ENCODE data around the gene NEDD4L. TPM values are rescaled to one million over a fixed set of nuclear protein-coding genes. Genes with fewer than 3 reads are reported as not detected.

The NEDD4L gene
- total and polyA plus RNA-seq, 9 donors = 24.8 to 43.1 (median 34.0) TPM

DNA sequence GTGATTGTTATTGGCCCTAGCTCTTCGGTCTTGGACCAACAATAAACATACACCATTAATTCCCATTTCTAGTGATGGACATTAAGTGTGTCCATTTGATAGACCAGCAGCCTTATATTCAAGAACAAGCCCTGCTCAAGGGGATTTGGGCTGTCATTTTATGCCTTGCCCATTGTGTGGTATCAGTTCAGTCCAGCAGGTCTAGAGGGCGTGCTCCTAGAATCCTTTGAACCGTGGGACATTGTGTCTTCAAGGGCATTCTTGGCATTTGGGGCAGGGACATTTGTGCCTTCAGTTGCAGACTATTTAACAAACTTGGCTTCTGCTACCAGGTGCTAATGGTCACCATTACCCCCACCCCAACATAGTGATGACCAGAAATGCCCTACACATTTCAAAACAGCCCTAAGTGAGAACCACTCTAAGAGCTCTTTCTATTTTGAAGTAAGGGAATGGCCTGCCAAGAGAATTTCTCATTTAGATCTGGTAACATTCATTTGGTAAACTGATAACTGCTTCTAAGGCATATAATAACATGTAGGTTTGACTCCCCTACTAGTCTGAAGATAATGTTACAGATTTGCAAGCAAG, 300.1 kb downstream of the NEDD4L start:
- Histone ChIP-seq H3K27me3 (ENCODE audit: control insufficient read depth, insufficient read depth, low read length) (no peaks in the 10 kb centered on the region), H3K4me1 (ENCODE audit: control insufficient read depth, insufficient read depth, low read length) (peaks cover 28% of the 10 kb centered on the region), H3K36me3 (ENCODE audit: control insufficient read depth, insufficient read depth, low read length) (peaks cover 24% of the 10 kb centered on the region), H3K27ac (ENCODE audit: low read length) (peak overlapping the region; percentile 57), H3K4me3 (ENCODE audit: low read length) (no peak overlapping the region), H3K9me3 (replicated peaks; ENCODE audit: control insufficient read depth, low read depth, low read length) (no peaks in the 10 kb centered on the region)
- no peak for DNase-seq
- WGBS (ENCODE audit: insufficient coverage) = 94% methylated on average over 2 of the region's 3 CpGs

DNA sequence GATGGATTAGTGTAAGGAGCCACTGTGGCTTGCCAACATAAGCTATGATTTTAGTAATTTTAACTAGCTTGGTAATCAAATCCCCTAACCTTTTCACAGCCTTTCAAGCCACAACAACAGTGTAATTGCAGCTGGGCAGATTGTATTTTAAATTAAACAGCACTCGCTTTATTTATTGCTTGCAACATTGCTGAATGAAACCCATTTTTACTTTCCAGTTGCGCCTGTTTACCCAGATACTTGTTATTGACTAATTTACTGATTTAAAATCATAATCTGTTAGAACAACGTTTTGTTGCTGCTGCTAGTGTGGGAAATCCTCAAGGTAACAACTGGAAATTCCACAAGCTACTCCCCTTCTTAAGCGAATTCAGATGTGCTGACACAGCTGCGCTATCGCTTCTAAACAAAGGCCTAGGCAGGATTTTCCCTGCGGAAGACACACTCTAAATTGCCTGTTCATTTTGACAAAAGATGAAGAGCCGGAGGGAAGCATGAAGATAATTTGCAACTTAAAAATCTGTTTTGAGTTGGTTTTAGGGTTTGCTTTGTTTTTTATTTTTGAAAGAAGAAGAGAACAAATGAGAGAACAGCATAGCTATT, 300.9 kb downstream of the NEDD4L start:
- H3K9me3 ChIP-seq (replicated peaks; ENCODE audit: control insufficient read depth, low read depth, low read length) = no peaks in the 10 kb centered on the region
- peak; percentile 85 for DNase-seq
- peaks cover 23% of the 10 kb centered on the region for H3K4me1 ChIP-seq (ENCODE audit: control insufficient read depth, insufficient read depth, low read length)
- no CpG with 5 or more reads among the region's 8 CpGs for WGBS (ENCODE audit: insufficient coverage)
- no peak overlapping the region for H3K4me3 ChIP-seq (ENCODE audit: low read length)
- peaks cover 27% of the 10 kb centered on the region for H3K36me3 ChIP-seq (ENCODE audit: control insufficient read depth, insufficient read depth, low read length)
- H3K27ac ChIP-seq (ENCODE audit: low read length) = peak overlapping the region; percentile 57
- H3K27me3 ChIP-seq (ENCODE audit: control insufficient read depth, insufficient read depth, low read length) = no peaks in the 10 kb centered on the region

DNA sequence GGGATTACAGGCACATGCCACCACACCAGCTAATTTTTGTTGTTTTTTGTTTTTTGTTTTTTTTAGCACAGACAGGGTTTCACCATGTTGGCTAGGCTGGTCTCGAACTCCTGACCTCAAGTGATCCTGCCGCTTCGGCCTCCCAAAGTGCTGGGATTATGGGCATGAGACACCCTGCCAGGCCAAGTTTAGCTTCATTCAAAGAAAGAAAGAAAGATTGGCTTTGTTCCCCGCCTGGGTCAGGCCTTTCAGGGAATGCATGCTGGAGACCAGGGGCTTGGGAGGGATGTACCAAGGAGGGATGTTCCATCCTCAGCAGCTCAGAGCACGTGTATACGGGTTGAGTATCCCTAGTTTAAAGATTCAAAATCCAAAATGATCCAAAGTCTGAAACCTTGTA, 301.8 kb downstream of the NEDD4L start:
- Histone ChIP-seq H3K27me3 (ENCODE audit: control insufficient read depth, insufficient read depth, low read length) (no peaks in the 10 kb centered on the region), H3K27ac (ENCODE audit: low read length) (no peak overlapping the region), H3K9me3 (replicated peaks; ENCODE audit: control insufficient read depth, low read depth, low read length) (no peaks in the 10 kb centered on the region), H3K36me3 (ENCODE audit: control insufficient read depth, insufficient read depth, low read length) (peaks cover 31% of the 10 kb centered on the region), H3K4me3 (ENCODE audit: low read length) (no peak overlapping the region), H3K4me1 (ENCODE audit: control insufficient read depth, insufficient read depth, low read length) (peaks cover 23% of the 10 kb centered on the region)
- WGBS (ENCODE audit: insufficient coverage) = 87% methylated on average over 3 of the region's 6 CpGs
- no peak for DNase-seq

DNA sequence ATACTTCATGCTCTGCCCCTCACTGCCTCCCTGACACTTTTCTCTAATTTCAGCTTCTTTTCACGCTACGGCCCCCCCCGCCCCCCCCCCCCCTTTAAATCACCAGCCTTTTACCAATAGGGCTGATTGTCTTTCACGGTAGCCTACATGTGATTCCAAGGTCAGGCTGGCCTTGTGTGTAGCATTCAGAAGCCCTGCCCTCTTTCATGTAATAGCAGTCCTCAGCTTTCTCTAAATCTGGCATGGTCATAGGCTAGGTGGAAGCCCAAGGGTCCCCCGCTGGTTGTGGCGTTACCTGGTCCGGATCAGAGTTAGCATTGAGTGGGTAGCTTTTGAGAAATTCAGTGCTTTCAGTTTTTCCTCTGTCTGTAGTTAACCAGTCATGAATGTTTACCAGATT, 303.1 kb downstream of the NEDD4L start:
- Histone ChIP-seq H3K36me3 (ENCODE audit: control insufficient read depth, insufficient read depth, low read length) (peaks cover 27% of the 10 kb centered on the region), H3K4me3 (ENCODE audit: low read length) (no peak overlapping the region), H3K9me3 (replicated peaks; ENCODE audit: control insufficient read depth, low read depth, low read length) (no peaks in the 10 kb centered on the region), H3K27ac (ENCODE audit: low read length) (no peak overlapping the region), H3K4me1 (ENCODE audit: control insufficient read depth, insufficient read depth, low read length) (peaks cover 17% of the 10 kb centered on the region), H3K27me3 (ENCODE audit: control insufficient read depth, insufficient read depth, low read length) (no peaks in the 10 kb centered on the region)
- no peak for DNase-seq
- 65% methylated on average over 2 of the region's 7 CpGs for WGBS (ENCODE audit: insufficient coverage)

DNA sequence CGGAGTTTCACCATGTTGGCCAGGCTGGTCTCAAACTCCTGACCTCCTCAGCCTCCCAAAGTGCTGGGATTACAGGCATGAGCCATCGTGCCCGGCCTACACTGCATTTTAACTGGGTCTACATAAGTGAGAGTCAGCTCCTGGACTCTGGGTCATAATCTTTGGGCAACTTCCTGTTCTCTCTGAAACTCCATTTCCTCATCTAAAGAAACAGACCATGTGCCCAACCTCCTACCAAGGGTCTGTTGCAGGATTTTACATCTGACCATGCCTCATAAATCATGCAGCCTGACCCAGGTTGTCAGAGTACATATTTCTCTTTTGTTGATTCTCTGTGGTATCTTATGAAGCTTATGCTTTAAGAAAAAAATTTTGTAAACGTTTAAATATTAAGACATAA, 304.5 kb downstream of the NEDD4L start:
- Histone ChIP-seq H3K4me3 (ENCODE audit: low read length) (no peak overlapping the region), H3K36me3 (ENCODE audit: control insufficient read depth, insufficient read depth, low read length) (peaks cover 21% of the 10 kb centered on the region), H3K27ac (ENCODE audit: low read length) (no peak overlapping the region), H3K9me3 (replicated peaks; ENCODE audit: control insufficient read depth, low read depth, low read length) (no peaks in the 10 kb centered on the region), H3K4me1 (ENCODE audit: control insufficient read depth, insufficient read depth, low read length) (peaks cover 14% of the 10 kb centered on the region), H3K27me3 (ENCODE audit: control insufficient read depth, insufficient read depth, low read length) (no peaks in the 10 kb centered on the region)
- no peak for DNase-seq
- WGBS (ENCODE audit: insufficient coverage) = 91% methylated on average over 3 of the region's 4 CpGs

DNA sequence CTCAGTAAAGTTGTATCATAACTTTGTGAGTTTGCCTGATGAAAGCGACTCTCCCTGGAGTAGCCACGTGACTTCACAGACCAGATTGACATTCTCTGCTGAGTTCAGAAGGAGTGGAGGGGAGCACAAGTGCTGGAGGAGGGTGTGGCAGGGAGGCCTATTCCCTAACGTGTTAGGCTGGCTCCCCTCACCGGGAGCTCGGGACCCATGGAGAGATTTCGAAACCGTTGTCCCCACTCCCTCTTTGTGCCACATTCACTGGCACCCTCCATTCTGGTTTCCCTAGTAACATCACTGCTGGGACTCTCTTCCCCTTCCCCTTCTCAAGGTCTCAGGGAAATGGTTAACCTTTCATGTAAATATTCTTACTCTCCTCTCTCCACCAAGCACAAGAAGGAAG, 304.9 kb downstream of the NEDD4L start:
- H3K9me3 ChIP-seq (replicated peaks; ENCODE audit: control insufficient read depth, low read depth, low read length) = no peaks in the 10 kb centered on the region
- H3K27me3 ChIP-seq (ENCODE audit: control insufficient read depth, insufficient read depth, low read length) = no peaks in the 10 kb centered on the region
- 71% methylated on average over 1 of the region's 7 CpGs for WGBS (ENCODE audit: insufficient coverage)
- DNase-seq = no peak
- no peak overlapping the region for H3K27ac ChIP-seq (ENCODE audit: low read length)
- peaks cover 25% of the 10 kb centered on the region for H3K36me3 ChIP-seq (ENCODE audit: control insufficient read depth, insufficient read depth, low read length)
- H3K4me3 ChIP-seq (ENCODE audit: low read length) = no peak overlapping the region
- H3K4me1 ChIP-seq (ENCODE audit: control insufficient read depth, insufficient read depth, low read length) = peaks cover 12% of the 10 kb centered on the region

DNA sequence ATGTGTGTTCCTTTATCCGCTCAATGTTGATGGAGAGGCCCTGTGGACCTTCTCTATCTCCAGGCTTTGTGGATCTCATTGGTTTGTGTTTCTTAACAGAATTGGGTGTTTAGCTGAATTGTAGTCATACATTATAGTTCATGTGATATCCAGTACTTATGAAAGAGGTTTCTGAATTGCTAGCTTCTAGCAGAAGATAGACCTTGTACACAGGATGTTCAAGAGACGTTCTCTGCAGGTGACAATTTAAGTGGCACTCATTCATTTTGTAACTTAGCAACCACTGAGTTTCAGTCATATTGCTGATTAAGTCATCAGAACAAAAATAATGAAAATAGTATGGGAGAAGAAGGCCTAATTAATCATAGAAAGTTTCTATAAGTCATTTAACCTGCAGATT, 305.6 kb downstream of the NEDD4L start:
- WGBS (ENCODE audit: insufficient coverage) = no CpG with 5 or more reads among the region's 2 CpGs
- Histone ChIP-seq H3K36me3 (ENCODE audit: control insufficient read depth, insufficient read depth, low read length) (peaks cover 27% of the 10 kb centered on the region), H3K27me3 (ENCODE audit: control insufficient read depth, insufficient read depth, low read length) (no peaks in the 10 kb centered on the region), H3K27ac (ENCODE audit: low read length) (no peak overlapping the region), H3K4me1 (ENCODE audit: control insufficient read depth, insufficient read depth, low read length) (peaks cover 6% of the 10 kb centered on the region), H3K9me3 (replicated peaks; ENCODE audit: control insufficient read depth, low read depth, low read length) (no peaks in the 10 kb centered on the region), H3K4me3 (ENCODE audit: low read length) (no peak overlapping the region)
- no peak for DNase-seq

DNA sequence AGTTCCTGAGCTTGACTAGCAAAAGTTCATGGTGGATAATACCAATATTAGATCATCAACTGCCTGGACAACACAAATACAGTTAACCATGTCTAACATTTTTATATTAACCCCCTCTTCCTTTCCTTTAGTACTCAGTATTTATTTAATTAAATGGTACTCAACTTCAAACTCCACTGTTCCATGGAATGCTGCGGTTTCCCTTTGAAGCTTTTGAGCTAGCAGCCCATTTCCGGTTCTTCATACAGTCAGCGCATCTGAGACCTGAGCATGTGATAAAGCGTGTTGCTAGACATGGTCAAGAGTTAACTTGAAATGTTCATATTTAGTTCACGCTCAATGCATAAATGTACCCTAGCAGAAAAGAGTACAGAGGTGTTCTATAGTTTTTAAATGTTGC, 306.5 kb downstream of the NEDD4L start:
- peaks cover 32% of the 10 kb centered on the region for H3K36me3 ChIP-seq (ENCODE audit: control insufficient read depth, insufficient read depth, low read length)
- H3K27ac ChIP-seq (ENCODE audit: low read length) = no peak overlapping the region
- peaks cover 2% of the 10 kb centered on the region for H3K4me1 ChIP-seq (ENCODE audit: control insufficient read depth, insufficient read depth, low read length)
- no peaks in the 10 kb centered on the region for H3K9me3 ChIP-seq (replicated peaks; ENCODE audit: control insufficient read depth, low read depth, low read length)
- 96% methylated on average over 3 of the region's 5 CpGs for WGBS (ENCODE audit: insufficient coverage)
- DNase-seq = no peak
- no peak overlapping the region for H3K4me3 ChIP-seq (ENCODE audit: low read length)
- no peaks in the 10 kb centered on the region for H3K27me3 ChIP-seq (ENCODE audit: control insufficient read depth, insufficient read depth, low read length)

DNA sequence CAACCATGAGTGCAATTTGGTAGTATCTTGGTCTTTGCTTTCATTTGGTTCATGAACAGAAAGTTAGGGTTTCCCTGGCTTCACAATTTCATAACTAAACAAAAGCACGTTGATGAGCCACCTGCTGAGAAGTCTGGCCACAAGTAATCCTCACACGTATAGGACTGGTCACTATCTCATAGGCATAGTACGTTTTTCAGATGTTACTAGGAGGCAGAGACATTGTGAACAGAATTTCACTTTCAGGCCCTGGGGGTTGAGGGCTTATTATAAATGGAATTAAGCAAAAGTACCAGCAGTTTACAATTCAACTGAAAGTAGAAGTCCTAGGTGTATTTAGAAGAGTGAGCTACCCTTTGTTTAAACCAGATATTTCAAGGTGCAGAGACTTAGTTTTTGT, 307.8 kb downstream of the NEDD4L start:
- Histone ChIP-seq H3K4me3 (ENCODE audit: low read length) (no peak overlapping the region), H3K27ac (ENCODE audit: low read length) (no peak overlapping the region), H3K36me3 (ENCODE audit: control insufficient read depth, insufficient read depth, low read length) (peaks cover 32% of the 10 kb centered on the region), H3K9me3 (replicated peaks; ENCODE audit: control insufficient read depth, low read depth, low read length) (no peaks in the 10 kb centered on the region), H3K27me3 (ENCODE audit: control insufficient read depth, insufficient read depth, low read length) (no peaks in the 10 kb centered on the region), H3K4me1 (ENCODE audit: control insufficient read depth, insufficient read depth, low read length) (no peaks in the 10 kb centered on the region)
- DNase-seq = no peak
- WGBS (ENCODE audit: insufficient coverage) = 86% methylated on average over 2 of the region's 3 CpGs

DNA sequence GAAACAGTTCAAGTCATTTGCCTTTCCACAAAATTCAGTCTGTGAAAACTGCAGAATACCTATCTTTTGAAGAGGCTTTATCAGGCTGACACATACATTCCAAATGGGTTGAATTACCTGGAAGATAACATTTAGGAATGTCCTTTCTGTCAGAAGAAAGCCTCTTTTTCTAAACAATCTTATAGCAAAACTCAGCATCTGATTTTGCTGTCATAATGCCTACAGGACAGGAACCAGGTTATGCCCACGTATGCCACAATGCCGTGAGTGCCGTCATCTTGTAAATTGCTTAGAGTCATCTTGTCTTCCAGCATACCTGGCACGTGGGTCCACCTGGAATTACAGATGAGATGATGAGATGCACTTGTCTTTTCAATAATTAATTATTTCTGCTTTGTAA, 309.6 kb downstream of the NEDD4L start:
- Histone ChIP-seq H3K9me3 (replicated peaks; ENCODE audit: control insufficient read depth, low read depth, low read length) (no peaks in the 10 kb centered on the region), H3K27ac (ENCODE audit: low read length) (no peak overlapping the region), H3K27me3 (ENCODE audit: control insufficient read depth, insufficient read depth, low read length) (no peaks in the 10 kb centered on the region), H3K4me3 (ENCODE audit: low read length) (no peak overlapping the region), H3K36me3 (ENCODE audit: control insufficient read depth, insufficient read depth, low read length) (peaks cover 37% of the 10 kb centered on the region), H3K4me1 (ENCODE audit: control insufficient read depth, insufficient read depth, low read length) (no peaks in the 10 kb centered on the region)
- WGBS (ENCODE audit: insufficient coverage) = 100% methylated on average over 3 of the region's 4 CpGs
- DNase-seq = no peak

DNA sequence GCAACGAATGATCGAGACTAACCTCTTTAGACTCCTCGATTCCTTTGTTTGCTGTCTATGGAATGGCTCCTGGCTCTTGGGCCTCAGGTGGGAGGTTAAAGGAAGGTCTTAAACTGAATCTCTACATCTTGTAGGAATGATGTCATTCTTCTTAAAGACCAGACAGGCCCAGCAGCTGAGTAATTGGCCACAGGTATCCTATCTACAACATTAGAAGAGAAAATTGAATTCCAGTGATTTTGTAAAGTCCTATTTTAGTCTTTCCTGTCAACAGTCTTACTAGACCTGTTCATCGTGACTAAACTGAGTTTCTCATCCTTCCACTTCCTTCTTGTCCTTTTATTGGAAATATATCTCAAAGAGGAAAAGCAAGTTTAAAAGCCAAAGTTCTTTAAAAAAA, 310.0 kb downstream of the NEDD4L start:
- Histone ChIP-seq H3K9me3 (replicated peaks; ENCODE audit: control insufficient read depth, low read depth, low read length) (no peaks in the 10 kb centered on the region), H3K4me1 (ENCODE audit: control insufficient read depth, insufficient read depth, low read length) (no peaks in the 10 kb centered on the region), H3K27ac (ENCODE audit: low read length) (no peak overlapping the region), H3K36me3 (ENCODE audit: control insufficient read depth, insufficient read depth, low read length) (peaks cover 35% of the 10 kb centered on the region), H3K27me3 (ENCODE audit: control insufficient read depth, insufficient read depth, low read length) (no peaks in the 10 kb centered on the region), H3K4me3 (ENCODE audit: low read length) (no peak overlapping the region)
- no CpG with 5 or more reads among the region's 4 CpGs for WGBS (ENCODE audit: insufficient coverage)
- DNase-seq = no peak
